HepG2 (cell line): Measurements from ENCODE around the gene BCLAF1. TPM values are rescaled to one million over a fixed set of nuclear protein-coding genes. Genes with fewer than 3 reads are reported as not detected.

Source experiments
- ADNP ChIP-seq: sonication (generic); formaldehyde crosslinking; IDR thresholded peaks from 2 replicates; pipeline ENCODE4 v1.4.0; 2020; ENCODE audit warnings: missing genetic modification reagents
- ARID4A ChIP-seq: sonication (generic); formaldehyde crosslinking; IDR thresholded peaks from 2 replicates; pipeline ENCODE4 v1.5.0; 2020; ENCODE audit warnings: mild to moderate bottlenecking, missing genetic modification reagents, borderline replicate concordance
- BCL3 ChIP-seq: sonication (generic); formaldehyde crosslinking; IDR thresholded peaks from 2 replicates; pipeline ENCODE4 v1.5.1; 2020; ENCODE audit warnings: mild to moderate bottlenecking, missing genetic modification reagents, moderate library complexity
- BCL6 ChIP-seq: IDR thresholded peaks from 2 replicates; pipeline ENCODE4 v1.6.1; 2016; ENCODE audit warnings: missing genetic modification reagents, missing compliant biosample characterization
- ETV6 ChIP-seq: sonication (generic); formaldehyde crosslinking; conservative IDR thresholded peaks from 2 replicates; pipeline ENCODE4 v1.4.0; 2020; ENCODE audit warnings: missing genetic modification reagents
- KDM4B ChIP-seq: sonication (generic); formaldehyde crosslinking; IDR thresholded peaks from 2 replicates; pipeline ENCODE4 v1.4.0; 2020; ENCODE audit warnings: missing genetic modification reagents
- MED1 ChIP-seq: sonication (generic); formaldehyde crosslinking; IDR thresholded peaks from 2 replicates; pipeline ENCODE4 v1.4.0; 2020; ENCODE audit warnings: missing genetic modification reagents
- NR2C2 ChIP-seq: sonication (generic); formaldehyde crosslinking; IDR thresholded peaks from 2 replicates; pipeline ENCODE4 v1.4.0; 2020; ENCODE audit warnings: missing genetic modification reagents, mild to moderate bottlenecking, moderate library complexity, borderline replicate concordance
- ZBTB38 ChIP-seq: sonication (generic); formaldehyde crosslinking; IDR thresholded peaks from 2 replicates; pipeline ENCODE4 v1.5.1; 2020; ENCODE audit warnings: mild to moderate bottlenecking, missing genetic modification reagents
- ZFP37 ChIP-seq: sonication (generic); formaldehyde crosslinking; IDR thresholded peaks from 2 replicates; pipeline ENCODE4 v1.4.0; 2020; ENCODE audit warnings: missing genetic modification reagents, borderline replicate concordance
- ZNF160 ChIP-seq: sonication (generic); formaldehyde crosslinking; IDR thresholded peaks from 2 replicates; pipeline ENCODE4 v1.8.0; 2022; ENCODE audit warnings: mild to moderate bottlenecking, inconsistent platforms, missing genetic modification reagents
- ZNF619 ChIP-seq: sonication (generic); formaldehyde crosslinking; IDR thresholded peaks from 2 replicates; pipeline ENCODE4 v1.4.0; 2020; ENCODE audit warnings: mild to moderate bottlenecking, missing genetic modification reagents
- ZNF646 ChIP-seq: sonication (generic); formaldehyde crosslinking; IDR thresholded peaks from 2 replicates; pipeline ENCODE4 v1.9.0; 2021; ENCODE audit warnings: mild to moderate bottlenecking, missing genetic modification reagents
- ZNF670 ChIP-seq: sonication (generic); formaldehyde crosslinking; IDR thresholded peaks from 2 replicates; pipeline ENCODE4 v1.8.0; 2022; ENCODE audit warnings: mild to moderate bottlenecking, missing genetic modification reagents, borderline replicate concordance
- polyA plus RNA-seq, 8 experiments: library from polyadenylated mRNA; depleted of rRNA in 3 of 8; stranded (reverse) in 7 of 8; unstranded in 1 of 8; fragments of >200 nt; fragmentation: Illumina TruSeq in 4 of 8; extraction: Trizol in 4 of 8; gene quantifications; 2 replicates each; pipeline versions ENCODE4 v1.2.1 to v1.2.3, GENCODE V29; 2011 to 2016; ENCODE audit warnings: low read depth in 4 of 8, missing spikeins in 1 of 8, mixed read lengths in 1 of 8; ENCODE audit not compliant: insufficient read depth in 1 of 8
- total RNA-seq, 5 experiments: library from RNA; depleted of rRNA; stranded (reverse); fragments of >200 nt; fragmentation: Illumina TruSeq; extraction: Trizol; gene quantifications; 2 replicates each; pipeline ENCODE4 v1.2.3, GENCODE V29; 2016; ENCODE audit warnings: low read depth in 1 of 5

Gene BCLAF1
- total and polyA plus RNA-seq, 2 of the 13 experiments (the other 11 are each of a cell fraction or from before 2014, with no cell fraction given) = 55.3 to 292 TPM

GRCh38 chr6:136288566-136289326 is 900 bp downstream of the BCLAF1 start (continued):
- peak; percentile 65 for TF ChIP-seq ARID4A (CRISPR knock-in tag)
- TF ChIP-seq ZNF670 (CRISPR knock-in tag) = peak; percentile 15; the same call in 1 of the 2 replicates
- peak; percentile 10; the same call in 1 of the 2 replicates for TF ChIP-seq KDM4B (CRISPR knock-in tag)
- TF ChIP-seq ADNP (CRISPR knock-in tag) = no peak
- peak; percentile 16; the same call in 1 of the 2 replicates for TF ChIP-seq MED1
- 0 out of 2 replicates have a peak, but pooled peaks have one; percentile 17 for TF ChIP-seq ETV6
- TF ChIP-seq BCL6 (CRISPR knock-in tag) = 0 out of 2 replicates have a peak, but pooled peaks have one; percentile 6
- no peak for TF ChIP-seq ZNF646
- TF ChIP-seq ZFP37 (CRISPR knock-in tag) = 0 out of 2 replicates have a peak, but pooled peaks have one; percentile 4
- no peak for TF ChIP-seq ZNF619 (CRISPR knock-in tag)
- TF ChIP-seq ZNF160 = 0 out of 2 replicates have a peak, but pooled peaks have one; percentile 14
- no peak for TF ChIP-seq NR2C2
- TF ChIP-seq BCL3 (CRISPR knock-in tag) = 0 out of 2 replicates have a peak, but pooled peaks have one; percentile 21
- TF ChIP-seq ZBTB38 (CRISPR knock-in tag) = 0 out of 2 replicates have a peak, but pooled peaks have one; percentile 26
